ENCODE measurements around the gene ACOX2. TPM values are rescaled to one million over a fixed set of nuclear protein-coding genes. Genes with fewer than 3 reads are reported as not detected.
"Not testable (repeated sequence)": the region's sequence is repeated elsewhere in the genome, so short reads cannot be mapped to it uniquely, and the experiment has no call there.

Gene ACOX2
- polyA plus RNA-seq, 3 donors: 2.4 to 2.5 (median 2.4) TPM

DNA sequence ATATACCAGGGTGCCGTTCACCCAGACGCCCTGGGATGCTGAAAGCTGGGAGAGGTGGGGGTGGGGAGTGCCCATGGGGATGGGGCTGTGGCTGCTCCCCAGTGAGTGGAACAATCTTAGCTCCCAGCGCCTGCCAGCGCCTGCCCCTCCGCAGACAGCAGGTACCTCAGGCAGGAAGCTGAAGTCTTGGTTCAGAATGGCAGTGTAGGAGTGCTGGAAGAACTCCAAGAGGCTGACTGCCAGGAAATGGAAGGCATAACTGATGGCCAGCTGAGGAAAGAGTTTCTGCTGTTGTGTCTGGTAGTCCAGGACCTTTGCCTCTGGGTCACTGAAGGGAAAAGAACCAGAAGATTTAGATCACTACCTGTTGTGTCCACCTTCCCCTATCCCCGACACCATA lies 8.4 kb downstream of the ACOX2 start:
- Mint-ChIP-seq H3K27me3 (ENCODE audit: low read depth in 3 of 3) (peaks cover 0 to 5% (median 3%) of the 10 kb centered on the region in 3 donors), H3K27ac (peak overlapping the region in 2 of 7 donors; percentile 19 to 25), H3K4me3 (no peak overlapping the region), H3K4me1 (peaks cover 39% of the 10 kb centered on the region), H3K36me3 (no peaks in the 10 kb centered on the region), H3K9me3 (peaks cover 0 to 3% (median 0%) of the 10 kb centered on the region in 7 donors)
- Histone ChIP-seq H4K20me1 (ENCODE audit: insufficient read depth, low read length) (no peaks in the 10 kb centered on the region), H2AFZ (ENCODE audit: insufficient read depth, low read depth, low read length, poor library complexity, severe bottlenecking) (no peak overlapping the region), H3K79me2 (ENCODE audit: insufficient read depth, low read length) (no peaks in the 10 kb centered on the region), H3K27ac (ENCODE audit: low read depth in 1 of 2, low read length in 2 of 2) (no peak overlapping the region), H3K27me3 (ENCODE audit: control insufficient read depth in 2 of 2, insufficient read depth in 2 of 2, low read length in 2 of 2) (no peaks in the 10 kb centered on the region), H3K9me3 (replicated peaks in 1 of 2; ENCODE audit: control insufficient read depth in 1 of 2, insufficient read depth in 1 of 2, low read length in 2 of 2) (no peaks in the 10 kb centered on the region), H3K36me3 (replicated peaks in 1 of 2; ENCODE audit: control insufficient read depth in 1 of 2, insufficient read depth in 2 of 2, low read length in 2 of 2) (no peaks in the 10 kb centered on the region), H3K4me3 (replicated peaks in 1 of 3; ENCODE audit: low read depth in 2 of 3, low read length in 3 of 3) (no peak overlapping the region), H3K4me2 (replicated peaks; ENCODE audit: extremely low read depth, low read length, poor library complexity, severe bottlenecking) (no peak overlapping the region), H3K9ac (ENCODE audit: insufficient read depth, low read length, poor library complexity, severe bottlenecking) (no peak overlapping the region), H3K4me1 (ENCODE audit: control insufficient read depth in 1 of 2, insufficient read depth in 2 of 2, low read length in 2 of 2) (peaks cover 27 to 45% of the 10 kb centered on the region in 2 donors)
- TF ChIP-seq, protein P1, sequence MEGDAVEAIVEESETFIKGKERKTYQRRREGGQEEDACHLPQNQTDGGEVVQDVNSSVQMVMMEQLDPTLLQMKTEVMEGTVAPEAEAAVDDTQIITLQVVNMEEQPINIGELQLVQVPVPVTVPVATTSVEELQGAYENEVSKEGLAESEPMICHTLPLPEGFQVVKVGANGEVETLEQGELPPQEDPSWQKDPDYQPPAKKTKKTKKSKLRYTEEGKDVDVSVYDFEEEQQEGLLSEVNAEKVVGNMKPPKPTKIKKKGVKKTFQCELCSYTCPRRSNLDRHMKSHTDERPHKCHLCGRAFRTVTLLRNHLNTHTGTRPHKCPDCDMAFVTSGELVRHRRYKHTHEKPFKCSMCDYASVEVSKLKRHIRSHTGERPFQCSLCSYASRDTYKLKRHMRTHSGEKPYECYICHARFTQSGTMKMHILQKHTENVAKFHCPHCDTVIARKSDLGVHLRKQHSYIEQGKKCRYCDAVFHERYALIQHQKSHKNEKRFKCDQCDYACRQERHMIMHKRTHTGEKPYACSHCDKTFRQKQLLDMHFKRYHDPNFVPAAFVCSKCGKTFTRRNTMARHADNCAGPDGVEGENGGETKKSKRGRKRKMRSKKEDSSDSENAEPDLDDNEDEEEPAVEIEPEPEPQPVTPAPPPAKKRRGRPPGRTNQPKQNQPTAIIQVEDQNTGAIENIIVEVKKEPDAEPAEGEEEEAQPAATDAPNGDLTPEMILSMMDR (IDR thresholded peaks at IDR 0.05): no peak
- 8% methylated on average over 6 of the region's 6 CpGs for WGBS (ENCODE audit: insufficient coverage)
- intact Hi-C loops (cut with micrococcal nuclease): loop anchor here (5.0 kb wide), 2 partner anchors 36 to 196 kb away; partner anchors contain the start of genes KCTD6 (in 2 of the 2) and PXK (in 1 of the 2)
- DNase-seq: no peak

DNA sequence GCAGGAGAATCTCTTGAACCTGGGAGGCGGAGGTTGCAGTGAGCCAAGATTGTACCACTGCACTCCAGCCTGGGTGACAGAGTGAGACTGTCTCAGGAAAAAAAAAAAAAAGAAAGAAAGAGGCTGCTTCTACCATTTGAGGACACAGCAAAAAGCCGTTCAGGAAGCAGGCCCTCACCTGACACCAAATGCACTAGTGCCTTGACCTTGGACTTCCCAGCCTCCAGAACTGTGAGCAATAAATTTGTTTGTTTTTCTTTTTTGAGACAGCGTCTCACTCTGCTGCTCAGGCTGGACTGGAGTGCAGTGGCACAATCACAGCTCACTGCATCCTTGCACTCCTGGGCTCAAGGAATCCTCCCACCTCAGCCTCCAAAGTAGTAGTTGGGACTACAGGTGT lies 9.6 kb downstream of the ACOX2 start:
- H3K9me3 ChIP-seq (replicated peaks in 1 of 2; ENCODE audit: control insufficient read depth in 1 of 2, insufficient read depth in 1 of 2, low read length in 2 of 2); H3K9me3 Mint-ChIP-seq; H2AFZ ChIP-seq (ENCODE audit: insufficient read depth, low read depth, low read length, poor library complexity, severe bottlenecking); H3K36me3 Mint-ChIP-seq; H3K4me3 ChIP-seq (replicated peaks in 1 of 3; ENCODE audit: low read depth in 2 of 3, low read length in 3 of 3); H3K27me3 Mint-ChIP-seq (ENCODE audit: low read depth in 3 of 3); DNase-seq; H4K20me1 ChIP-seq (ENCODE audit: insufficient read depth, low read length); H3K79me2 ChIP-seq (ENCODE audit: insufficient read depth, low read length); H3K36me3 ChIP-seq (replicated peaks in 1 of 2; ENCODE audit: control insufficient read depth in 1 of 2, insufficient read depth in 2 of 2, low read length in 2 of 2); H3K27ac ChIP-seq (ENCODE audit: low read depth in 1 of 2, low read length in 2 of 2); H3K27me3 ChIP-seq (ENCODE audit: control insufficient read depth in 2 of 2, insufficient read depth in 2 of 2, low read length in 2 of 2); H3K4me3 Mint-ChIP-seq; H3K4me2 ChIP-seq (replicated peaks; ENCODE audit: extremely low read depth, low read length, poor library complexity, severe bottlenecking); H3K9ac ChIP-seq (ENCODE audit: insufficient read depth, low read length, poor library complexity, severe bottlenecking): not testable (repeated sequence)
- intact Hi-C loops (cut with micrococcal nuclease): loop anchor here (5.0 kb wide), 2 partner anchors 35 to 195 kb away; partner anchors contain the start of genes KCTD6 (in 2 of the 2) and PXK (in 1 of the 2)
- peak overlapping the region in 2 of 7 donors; percentile 25 to 53 for H3K27ac Mint-ChIP-seq
- 100% methylated on average over 2 of the region's 3 CpGs for WGBS (ENCODE audit: insufficient coverage)
- H3K4me1 ChIP-seq (ENCODE audit: control insufficient read depth in 1 of 2, insufficient read depth in 2 of 2, low read length in 2 of 2): peaks cover 21 to 38% of the 10 kb centered on the region in 2 donors
- peaks cover 32% of the 10 kb centered on the region for H3K4me1 Mint-ChIP-seq
